Measurements from ENCODE around the gene HS3ST6.
"Not testable (repeated sequence)": the region's sequence is repeated elsewhere in the genome, so short reads cannot be mapped to it uniquely, and the experiment has no call there.

The HS3ST6 gene

DNA sequence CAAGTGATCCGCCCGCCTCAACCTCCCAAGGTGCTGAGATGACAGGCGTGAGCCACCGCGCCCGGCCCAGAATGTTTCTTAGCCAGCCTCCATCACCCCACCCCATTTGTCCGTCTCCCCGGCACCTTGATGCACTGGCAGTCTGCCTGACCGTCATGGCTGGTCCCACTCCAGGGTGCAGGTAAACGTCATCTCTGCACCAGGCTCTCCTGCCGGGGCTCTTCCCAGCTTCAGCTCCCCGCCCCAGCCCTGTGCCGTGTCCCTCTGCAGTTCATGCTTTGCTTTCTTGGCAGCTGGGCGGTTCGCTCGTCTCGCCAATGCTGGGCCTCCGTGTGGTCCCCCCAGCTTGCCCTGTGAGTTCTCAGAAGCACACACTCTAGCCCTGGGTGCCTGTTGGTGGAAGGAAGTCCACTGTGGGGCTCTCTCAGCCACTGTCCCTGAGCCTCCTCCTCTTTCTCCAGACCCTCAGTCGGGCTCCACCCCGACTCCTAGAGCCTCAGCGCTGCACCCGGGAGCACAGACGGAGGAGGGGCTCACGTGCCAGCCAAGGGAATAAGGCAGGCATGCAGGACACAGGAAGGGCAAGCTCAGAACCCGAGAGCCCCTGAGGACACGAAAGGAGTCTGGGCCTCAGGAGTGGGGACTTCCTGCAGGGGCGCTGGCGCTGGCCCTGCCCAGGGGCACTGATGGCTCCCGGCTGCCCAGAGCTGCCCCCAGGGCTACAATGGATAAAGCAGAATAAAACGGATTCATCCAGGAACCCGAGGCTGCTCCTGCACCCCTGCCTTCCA is 12.0 kb downstream of the HS3ST6 start:
- DNase-seq: no peak

DNA sequence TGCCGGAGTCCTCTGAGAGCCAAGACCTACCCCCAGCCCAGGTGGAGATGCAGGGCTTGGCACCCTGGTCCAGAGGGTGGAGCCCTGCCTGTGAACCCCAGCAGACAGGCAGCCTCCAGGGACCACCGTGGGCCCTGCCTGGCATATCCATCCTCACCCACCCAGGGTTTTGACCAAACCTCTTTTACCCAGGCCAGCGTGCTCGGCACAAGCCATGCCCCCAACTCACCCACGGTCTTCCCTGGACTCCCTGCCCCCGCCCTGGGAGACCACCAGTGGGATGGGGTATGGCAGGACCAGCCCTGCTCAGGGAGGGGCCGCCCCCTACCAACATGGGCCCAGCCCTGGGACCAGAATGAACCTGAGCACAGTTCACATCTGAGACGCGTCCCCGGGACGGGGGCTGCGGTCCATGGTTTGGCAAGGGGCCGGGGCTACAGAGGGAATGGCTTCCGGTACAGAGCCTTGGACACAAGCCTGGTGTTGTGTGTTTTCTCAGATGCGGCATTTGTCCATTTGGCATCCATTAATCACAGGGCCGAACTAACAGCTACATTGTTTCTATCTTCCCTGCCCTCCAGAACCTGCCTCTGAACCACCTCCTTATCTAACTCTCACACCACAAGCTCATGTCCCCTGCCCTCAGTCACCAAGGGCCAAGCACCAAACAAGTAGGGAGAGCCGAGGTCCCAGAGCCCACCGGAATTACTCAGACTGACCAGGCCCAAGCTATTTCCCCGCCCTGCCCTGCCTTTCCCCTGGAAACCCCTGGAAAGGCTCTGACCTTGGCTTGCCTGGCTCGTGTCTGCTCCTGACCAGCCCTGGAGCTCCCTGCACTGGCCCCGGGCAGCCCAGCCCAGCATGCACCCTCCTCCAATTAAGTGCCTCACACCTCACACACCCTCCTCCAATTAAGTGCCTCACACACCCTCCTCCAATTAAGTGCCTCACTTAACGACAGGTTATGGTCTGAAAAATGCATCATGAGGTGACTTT is 14.1 kb downstream of the HS3ST6 start:
- DNase-seq: no peak

DNA sequence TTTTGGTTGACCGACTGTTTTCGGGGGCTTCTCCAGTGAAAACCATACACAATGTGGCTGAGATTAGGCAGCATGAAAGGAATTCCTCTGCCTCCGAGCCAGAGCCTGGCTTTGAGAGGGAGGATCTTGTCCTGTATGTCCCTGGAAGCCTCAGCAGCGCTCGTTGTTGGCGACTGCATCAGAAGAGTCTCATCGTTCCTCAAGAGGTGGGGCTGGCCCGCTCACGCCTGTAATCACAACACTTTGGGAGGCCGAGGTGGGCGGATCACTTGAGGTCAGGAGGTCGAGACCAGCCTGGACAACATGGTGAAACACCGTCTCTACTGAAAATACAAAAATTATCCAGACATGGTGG is 15.0 kb downstream of the HS3ST6 start:
- DNase-seq: no peak

DNA sequence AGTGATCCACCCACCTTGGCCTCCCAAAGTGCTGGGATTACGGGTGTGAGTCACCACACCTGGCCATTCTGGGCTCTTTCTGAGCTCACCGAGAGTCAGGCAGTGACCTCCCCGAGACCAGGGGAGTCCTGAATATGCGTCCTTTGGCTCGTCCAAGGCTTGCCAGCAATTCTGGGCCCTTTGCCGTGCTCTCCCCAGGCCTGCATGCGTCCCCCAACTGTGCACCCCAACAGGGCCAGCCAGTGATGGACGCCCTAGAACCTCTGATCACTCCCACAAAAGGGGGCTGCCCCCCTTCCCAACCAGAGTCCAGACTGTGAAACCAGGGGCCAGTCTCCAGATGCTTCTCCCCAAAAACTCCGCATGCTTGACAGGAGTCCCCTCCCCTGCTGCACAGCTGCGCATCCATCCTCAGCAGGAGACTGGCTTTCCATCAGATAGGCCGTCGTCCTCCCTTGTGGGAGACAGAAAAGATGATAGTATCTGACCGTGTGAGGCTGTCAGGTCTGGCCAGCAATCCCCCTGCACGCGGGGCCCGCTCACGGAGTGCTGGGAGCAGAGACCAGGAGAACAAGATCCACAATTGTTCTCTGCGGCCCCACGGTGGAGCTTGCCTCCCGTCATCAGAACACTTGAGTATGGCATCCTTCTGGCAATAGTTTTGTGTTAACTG is 15.5 kb downstream of the HS3ST6 start:
- DNase-seq: no peak

DNA sequence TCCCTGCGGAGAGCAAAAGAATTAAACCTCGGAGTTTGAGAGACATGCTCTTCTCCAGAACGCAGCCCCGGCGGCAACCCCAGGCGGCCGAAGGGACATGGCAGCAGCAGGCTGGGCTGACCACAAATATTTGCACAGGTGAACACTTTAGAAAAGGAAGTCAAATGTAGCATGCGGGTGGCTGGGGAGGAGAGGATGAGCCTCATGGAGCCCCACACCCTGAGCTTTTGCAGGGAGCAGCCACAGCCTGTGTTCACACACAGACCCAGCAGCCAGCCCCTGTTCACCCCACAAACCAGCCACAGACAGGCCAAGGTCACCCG is 17.8 kb downstream of the HS3ST6 start:
- no peak for DNase-seq

DNA sequence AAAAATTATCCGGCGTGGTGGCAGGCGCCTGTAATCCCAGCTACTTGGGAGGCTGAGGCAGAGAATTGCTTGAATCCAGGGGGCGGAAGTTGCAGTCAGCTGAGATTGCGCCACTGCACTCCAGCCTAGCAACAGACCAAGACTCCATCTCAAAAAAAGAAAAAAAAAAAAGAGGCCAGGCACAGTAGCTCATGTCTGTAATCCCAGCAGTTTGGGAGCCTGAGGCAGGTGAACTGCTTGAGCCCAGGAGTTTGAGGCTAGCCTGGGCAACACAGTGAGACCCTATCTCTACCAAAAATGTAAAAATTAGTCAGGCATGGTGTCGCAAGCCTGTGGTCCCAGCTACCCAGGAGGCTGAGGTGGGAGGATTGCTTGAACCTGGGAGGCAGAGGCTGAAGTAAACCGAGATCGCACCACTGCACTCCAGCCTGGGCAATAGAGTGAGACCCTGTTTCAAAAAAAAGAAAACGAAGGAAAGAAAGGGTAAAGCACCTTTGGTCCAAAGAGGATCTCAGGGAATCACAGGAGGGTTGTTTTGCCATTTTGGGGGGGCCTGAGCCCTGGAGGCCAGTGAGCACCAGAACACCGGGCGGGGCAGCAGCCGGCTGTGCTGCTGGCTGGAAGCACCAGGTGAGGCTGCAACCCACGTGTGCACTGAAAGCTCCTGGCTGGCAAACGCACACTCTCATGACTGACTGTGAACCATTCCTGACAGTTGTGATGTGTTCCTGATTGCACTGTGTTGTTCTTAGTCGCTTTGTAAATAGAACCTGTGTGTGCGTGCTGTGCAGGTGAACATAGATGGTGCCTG is 18.4 kb downstream of the HS3ST6 start:
- DNase-seq: no peak

DNA sequence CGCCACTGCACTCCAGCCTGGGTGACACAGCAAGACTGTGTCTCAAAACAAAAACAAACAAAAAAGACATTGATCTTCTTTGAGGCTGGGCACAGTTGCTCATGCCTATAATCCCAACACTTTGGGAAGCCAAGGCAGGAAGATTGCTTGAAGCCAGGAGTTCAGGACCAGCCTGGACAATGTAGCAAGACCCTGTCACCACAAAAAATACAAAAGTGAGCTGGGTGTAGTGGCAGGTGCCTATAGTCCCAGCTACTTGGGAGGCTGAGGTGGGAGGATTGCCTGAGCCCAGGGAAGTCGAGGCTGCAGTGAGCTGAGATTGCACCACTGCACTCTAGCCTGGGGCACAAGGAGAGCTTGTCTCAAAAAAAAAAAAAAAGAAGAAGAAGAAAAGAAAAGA is 20.5 kb downstream of the HS3ST6 start:
- DNase-seq: not testable (repeated sequence)

DNA sequence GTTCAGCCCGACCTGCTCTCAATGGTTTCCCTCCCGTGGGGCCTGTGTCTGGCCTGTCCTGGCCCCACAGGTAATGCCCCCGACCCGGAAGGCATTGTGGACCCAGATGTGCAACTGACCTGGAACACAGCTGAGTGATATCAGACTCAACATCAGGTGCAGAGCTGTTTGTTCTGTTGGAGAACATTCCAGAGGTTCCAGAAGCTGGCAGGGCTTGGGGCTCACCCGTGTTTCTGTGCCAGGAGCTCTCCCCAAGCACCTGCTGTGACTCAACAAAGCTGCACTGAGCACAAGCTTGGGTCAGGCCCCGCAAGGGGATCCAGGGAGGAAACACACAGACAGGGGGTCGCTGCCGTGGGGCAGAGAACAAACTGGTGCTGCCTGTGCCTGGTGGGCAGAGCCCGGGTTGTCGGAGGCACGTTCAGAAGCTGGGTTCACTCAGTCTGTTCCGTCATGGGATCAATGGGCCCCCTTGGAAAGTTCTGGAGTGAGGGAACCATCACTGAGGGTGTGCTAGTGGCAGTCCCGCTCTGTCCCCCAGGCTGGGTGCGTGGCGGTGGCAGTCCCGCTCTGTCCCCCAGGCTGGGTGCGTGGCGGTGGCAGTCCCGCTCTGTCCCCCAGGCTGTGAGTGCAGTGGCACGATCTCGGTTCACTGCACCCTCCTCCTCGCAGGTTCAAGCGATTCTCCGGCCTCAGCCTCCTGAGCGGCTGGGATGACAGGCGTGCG is 22.1 kb downstream of the HS3ST6 start:
- no peak for DNase-seq

DNA sequence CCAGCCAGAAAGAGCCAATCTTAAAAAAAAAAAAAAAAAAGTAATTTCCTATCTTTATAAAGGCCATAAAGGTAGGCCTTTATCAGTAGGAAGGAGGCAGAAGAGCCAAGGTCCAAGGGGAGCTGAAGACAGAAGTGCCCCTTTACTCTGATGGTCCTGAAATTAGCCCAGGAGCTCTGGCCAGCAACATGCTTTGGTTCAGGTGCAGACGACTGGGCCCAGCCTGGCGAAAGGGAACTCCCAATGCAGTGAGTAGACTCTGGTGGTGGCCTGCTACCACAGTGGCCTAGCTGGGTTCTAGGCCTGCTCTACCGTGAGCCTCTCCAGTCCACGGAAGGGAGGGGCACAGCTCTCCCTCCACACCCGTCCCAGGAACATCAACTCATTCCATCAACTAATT is 23.1 kb downstream of the HS3ST6 start:
- no peak for DNase-seq

DNA sequence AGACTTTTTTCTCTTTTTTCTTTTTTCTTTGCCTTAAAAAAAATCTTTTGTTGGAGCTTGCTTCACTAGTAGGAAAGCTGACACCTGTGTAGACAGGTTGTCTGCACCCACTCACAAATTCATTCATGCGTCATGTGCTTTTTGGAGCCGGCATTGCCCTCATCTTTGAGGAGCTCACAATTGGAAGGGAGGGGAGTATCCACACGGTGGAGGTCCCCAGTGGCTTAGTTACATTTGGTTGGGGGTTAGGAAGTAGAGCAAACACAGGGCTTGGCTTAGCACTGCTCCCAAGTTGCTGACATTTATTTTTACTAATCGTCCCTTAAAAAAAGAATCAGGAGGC is 27.5 kb downstream of the HS3ST6 start:
- no peak for DNase-seq

DNA sequence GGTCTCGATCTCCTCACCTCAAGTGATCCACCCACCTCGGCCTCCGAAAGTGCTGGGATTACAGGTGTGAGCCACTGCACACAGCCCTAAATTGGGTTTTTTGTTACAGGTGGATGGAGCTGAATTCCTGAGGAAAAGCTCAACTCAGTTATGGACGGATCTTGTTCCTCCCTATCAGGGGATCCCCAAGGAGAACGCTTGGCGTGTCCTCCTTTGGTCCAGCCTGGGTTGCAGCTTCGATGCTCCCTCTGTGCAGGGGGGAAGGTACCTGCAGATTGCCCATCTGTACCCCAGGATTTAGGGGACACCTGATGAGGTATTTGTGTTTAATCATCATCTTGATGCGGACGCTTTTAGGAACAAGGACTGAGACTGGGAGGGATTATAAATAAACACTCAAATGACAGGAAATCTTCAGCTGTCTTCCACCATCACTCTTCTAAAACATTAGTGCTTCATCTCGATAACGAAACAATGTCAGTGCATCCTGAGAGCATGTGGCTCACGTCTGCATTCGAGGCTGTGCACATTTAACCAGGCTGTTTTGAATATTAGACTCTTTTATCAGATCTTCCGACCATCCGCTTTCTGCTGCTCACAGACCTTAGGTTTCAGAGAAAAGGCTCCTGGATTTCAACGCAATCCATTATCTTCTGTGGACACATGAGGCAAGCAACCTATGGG is 28.0 kb downstream of the HS3ST6 start:
- no peak for DNase-seq

DNA sequence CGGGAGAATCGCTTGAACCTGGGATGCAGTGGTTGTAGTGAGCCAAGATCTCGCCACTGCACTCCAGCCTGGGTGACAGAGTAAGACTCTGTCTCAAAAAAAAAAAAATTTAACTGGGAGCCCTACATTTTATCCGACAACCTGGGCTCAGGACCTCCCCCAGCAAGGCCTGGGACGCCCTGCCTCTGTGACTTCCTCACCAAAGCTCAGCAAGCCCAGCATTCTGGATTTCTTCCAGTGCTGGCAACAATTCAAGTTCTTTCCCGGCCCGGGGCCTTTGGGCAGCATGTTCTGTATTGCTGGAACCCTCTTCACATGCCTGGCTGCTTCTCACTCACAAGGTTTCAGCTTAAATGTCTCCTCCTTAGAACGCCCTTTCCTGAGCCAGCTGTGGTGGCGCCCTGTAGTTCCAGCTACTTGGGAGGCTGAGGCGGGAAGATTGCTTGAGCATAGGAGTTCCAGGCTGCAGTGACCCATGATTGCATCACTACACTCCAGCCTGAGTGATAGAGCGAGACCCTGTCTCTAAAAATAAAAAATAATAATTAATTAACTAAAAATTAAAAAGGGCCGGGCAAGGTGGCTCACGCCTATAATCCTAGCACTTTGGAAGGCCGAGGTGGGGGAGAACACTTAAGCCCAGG is 30.4 kb downstream of the HS3ST6 start:
- no peak for DNase-seq

DNA sequence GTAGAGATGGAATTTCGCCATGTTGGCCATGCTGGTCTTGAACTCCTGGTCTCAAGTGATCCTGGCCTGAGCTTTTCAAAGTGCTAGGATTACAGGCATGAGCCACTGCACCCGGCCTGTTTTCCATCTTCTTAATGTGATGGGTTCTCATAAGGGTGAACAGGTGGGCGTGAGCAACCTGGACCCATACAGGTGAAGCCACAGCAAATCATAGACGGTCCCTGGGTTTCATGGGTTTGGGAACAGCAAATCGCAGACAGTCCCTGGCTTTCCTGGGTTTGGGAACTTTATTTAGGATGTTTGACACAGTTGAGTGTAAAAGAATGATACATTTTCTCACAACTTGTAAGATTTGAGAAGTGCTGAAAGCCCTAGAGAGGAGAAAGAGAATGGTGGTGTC is 33.3 kb downstream of the HS3ST6 start:
- no peak for DNase-seq

DNA sequence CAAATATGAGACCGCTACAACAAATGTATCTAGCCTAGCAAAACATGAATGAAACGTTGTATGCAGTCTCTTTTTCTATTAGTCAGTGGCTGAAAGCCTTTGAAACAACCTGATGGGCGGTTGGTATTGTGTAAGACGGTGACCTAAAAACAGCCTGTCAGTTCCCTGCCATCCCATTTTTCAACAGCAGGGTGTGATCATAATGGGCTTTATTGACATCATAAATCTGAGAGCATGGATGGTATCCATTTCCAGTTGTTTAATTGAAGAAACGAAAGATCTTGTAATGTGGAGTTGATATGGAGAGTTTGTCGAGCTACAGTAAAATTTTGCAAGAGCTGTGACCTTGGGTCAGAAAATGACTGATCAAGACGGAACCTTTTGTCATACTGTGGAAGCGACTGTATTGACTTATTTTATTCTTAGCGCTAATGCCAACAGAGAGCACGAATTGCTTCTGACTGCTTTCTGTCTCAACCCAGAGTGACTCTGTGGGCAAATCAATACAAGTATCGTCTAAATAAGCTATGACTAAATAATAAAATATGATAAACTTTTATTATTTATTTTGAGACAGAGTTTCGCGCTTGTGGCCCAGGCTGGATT is 34.0 kb downstream of the HS3ST6 start:
- peak; percentile 68 for DNase-seq

DNA sequence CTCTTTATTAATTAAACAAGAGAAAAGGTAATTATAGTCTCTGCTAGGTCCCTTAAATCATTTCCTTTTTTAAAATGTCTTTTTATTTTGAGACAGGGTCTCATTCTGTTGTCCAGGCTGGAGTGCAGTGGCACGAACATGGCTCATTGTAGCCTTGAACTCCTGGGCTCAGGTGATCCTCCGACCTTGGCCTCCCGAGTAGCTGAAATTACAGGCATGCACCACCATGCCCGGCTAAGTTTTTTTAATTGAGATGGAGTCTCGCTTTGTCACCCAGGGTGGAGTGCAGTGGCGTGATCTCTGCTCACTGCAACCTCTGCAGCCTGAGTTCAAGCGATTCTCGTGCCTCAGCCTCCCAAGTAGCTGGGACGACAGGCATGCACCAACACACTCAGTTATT is 37.0 kb downstream of the HS3ST6 start:
- not testable (repeated sequence) for DNase-seq

DNA sequence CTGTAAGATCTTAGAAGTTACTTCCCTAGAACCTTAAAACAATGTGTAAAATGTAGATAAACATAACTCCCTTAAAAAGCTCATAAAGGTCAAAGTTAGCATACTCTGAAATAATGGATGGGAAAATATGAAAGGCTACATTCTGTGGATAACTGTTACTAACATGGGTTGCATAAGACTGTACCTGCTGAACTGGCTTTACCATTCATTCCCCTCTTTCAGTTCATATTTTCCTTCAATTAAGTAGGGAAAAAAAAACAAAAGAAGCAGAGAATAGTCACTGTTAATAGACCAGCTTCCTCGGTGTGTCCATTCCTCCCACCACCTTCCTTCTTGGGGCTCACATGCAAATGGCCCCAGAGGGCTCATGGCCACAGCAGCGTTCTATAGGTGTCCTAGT is 38.7 kb downstream of the HS3ST6 start:
- no peak for DNase-seq

DNA sequence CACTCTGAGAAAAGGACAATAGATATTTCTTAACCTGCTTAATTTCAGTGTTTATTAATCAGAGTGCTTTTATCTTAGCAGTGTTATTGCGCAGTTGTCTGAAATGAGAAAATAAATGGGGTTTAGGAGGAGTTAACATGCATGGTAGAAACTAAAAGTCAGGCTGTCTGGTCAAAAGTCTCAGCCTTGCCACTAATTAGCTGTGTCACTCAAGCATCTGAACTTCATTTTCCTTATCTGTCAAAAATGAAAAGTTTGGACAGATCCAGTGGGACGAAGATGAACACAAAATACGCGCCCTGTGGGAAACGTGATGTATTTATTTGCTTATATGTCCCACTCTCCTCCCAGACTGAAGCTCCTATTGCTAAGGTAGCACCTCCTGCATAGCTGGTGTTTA is 40.0 kb downstream of the HS3ST6 start:
- no peak for DNase-seq

DNA sequence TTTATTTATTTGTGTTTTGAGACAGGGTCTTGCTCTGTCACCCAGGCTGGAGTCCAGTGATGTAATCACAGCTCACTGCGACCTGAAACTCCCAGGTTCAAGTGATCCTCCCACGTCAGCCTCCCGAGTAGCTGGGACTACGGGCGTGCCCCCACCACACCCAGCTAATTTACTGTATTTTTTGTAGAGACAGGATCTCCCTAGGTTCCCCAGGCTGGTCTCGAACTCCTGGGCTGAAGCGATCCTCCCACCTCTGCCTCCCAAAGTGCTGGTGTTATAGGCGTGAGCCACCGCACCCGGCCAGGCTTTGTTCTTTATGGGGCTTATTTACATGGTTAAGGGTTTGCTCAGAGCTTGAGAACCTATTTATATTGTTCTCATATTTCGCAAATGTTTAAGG is 40.4 kb downstream of the HS3ST6 start:
- DNase-seq: no peak

DNA sequence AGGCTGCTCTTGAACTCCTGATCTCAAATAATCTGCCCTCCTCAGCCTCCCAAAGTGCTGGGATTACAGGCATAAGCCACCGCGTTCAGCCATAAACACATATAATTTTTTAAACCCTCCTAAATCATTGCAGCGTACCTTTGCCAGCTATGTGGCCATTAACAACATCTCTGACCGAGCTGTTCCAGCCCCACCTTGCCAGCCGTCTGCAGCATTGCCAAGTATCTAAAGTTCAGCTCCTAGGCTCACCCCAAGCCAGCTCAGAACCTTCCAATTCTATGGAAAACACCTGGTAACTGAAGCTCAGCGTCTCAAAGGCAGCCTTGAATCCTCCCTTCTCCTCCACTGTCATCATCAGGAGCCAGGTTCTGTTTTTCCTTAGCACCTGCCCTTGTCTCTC is 41.1 kb downstream of the HS3ST6 start:
- no peak for DNase-seq

DNA sequence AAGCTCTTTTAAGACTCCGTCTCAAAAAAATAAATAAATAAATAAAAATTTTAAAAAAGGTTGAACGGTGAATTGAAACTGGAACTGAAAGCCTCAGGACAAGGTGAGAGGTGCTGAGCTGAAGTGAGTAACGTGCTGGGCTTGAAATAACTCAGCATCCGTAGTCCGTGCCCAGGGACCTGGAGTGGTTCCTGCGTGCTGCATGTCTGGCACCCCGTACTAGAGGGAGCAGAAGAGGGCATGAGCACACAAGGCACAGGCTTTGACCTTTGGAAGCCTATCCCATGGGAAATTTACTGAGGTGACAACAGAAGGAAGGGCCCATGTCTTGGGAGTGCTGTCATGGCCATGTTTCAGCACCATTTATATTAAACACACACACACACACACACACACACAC is 41.7 kb downstream of the HS3ST6 start:
- no peak for DNase-seq

DNA sequence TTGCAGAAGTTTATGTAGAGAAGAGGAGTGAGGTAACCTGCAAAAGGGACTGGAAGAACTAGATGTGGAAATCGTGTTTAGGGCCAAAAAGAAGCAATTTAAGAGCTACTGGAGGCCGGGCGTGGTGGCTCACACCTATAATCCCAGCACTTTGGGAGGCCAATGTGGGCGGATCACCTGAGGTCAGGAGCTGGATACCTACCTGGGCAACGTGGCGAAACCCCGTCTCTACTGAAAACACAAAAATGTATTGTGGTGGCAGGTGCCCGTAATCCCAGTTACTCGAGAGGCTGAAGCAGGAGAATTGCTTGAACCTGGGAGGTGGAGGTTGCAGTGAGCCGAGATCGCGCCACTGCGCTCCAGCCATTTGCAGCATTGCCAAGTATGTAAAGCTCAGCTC is 42.1 kb downstream of the HS3ST6 start:
- not testable (repeated sequence) for DNase-seq

Measured in hematopoietic multipotent progenitor cell treated with erythropoietin and hydrocortisone succinate and interleukin-3 and kit ligand, for 6 days (in vitro differentiated cells).